H9 (cell line): ENCODE results near the gene RALGAPB. TPM values are rescaled to one million over a fixed set of nuclear protein-coding genes. Genes with fewer than 3 reads are reported as not detected.

Source experiments
- DNase-seq: peaks from one replicate; pipeline ENCODE4 v3.0.0-alpha.2; 2017
- H2AFZ ChIP-seq: one replicate; pipeline ENCODE4 v1.6.1; 2013; ENCODE audit warnings: mild to moderate bottlenecking, low read length, control low read depth, moderate library complexity
- H2AK5ac ChIP-seq: 2 replicates; pipeline ENCODE4 v1.6.1; 2013; ENCODE audit warnings: low read length, control low read depth, mixed read lengths; ENCODE audit not compliant: insufficient read length
- H2BK120ac ChIP-seq: one replicate; pipeline ENCODE4 v1.6.1; 2013; ENCODE audit warnings: low read depth, mild to moderate bottlenecking, low read length, control low read depth, inconsistent platforms; ENCODE audit not compliant: poor library complexity, severe bottlenecking
- H2BK12ac ChIP-seq: 2 replicates; pipeline ENCODE4 v1.6.1; 2013; ENCODE audit warnings: low read length, control low read depth, mixed read lengths, low read depth; ENCODE audit not compliant: insufficient read length
- H2BK15ac ChIP-seq: 2 replicates; pipeline ENCODE4 v1.6.1; 2013; ENCODE audit warnings: low read depth, low read length, control low read depth
- H2BK20ac ChIP-seq: one replicate; pipeline ENCODE4 v1.6.1; 2013; ENCODE audit warnings: low read depth, mild to moderate bottlenecking, low read length, control low read depth, inconsistent platforms; ENCODE audit not compliant: poor library complexity, severe bottlenecking
- H2BK5ac ChIP-seq: 2 replicates; pipeline ENCODE4 v1.6.1; 2013; ENCODE audit warnings: low read length, control low read depth, mixed read lengths; ENCODE audit not compliant: insufficient read length
- H3K14ac ChIP-seq: 2 replicates; pipeline ENCODE4 v1.6.1; 2013; ENCODE audit warnings: low read length, control low read depth; ENCODE audit not compliant: insufficient read depth
- H3K18ac ChIP-seq: 2 replicates; pipeline ENCODE4 v1.6.1; 2013; ENCODE audit warnings: low read depth, mild to moderate bottlenecking, mixed read lengths, low read length, control low read depth; ENCODE audit not compliant: insufficient read length
- H3K23ac ChIP-seq: 2 replicates; pipeline ENCODE4 v1.6.1; 2013; ENCODE audit warnings: low read length, control low read depth, mixed read lengths, low read depth; ENCODE audit not compliant: insufficient read length
- H3K23me2 ChIP-seq: 2 replicates; pipeline ENCODE4 v1.6.1; 2013; ENCODE audit warnings: low read depth, mild to moderate bottlenecking, mixed read lengths, low read length, control low read depth; ENCODE audit not compliant: insufficient read length, poor library complexity, severe bottlenecking
- H3K27ac ChIP-seq: 2 replicates; pipeline ENCODE4 v1.5.1; 2013; ENCODE audit warnings: low read length, control low read depth, mixed read lengths, low read depth; ENCODE audit not compliant: insufficient read length
- H3K27me3 ChIP-seq: 2 replicates; pipeline ENCODE4 v1.6.1; 2013; ENCODE audit warnings: low read length, control low read depth, inconsistent platforms; ENCODE audit not compliant: insufficient read depth
- H3K4ac ChIP-seq: 2 replicates; pipeline ENCODE4 v1.6.1; 2013; ENCODE audit warnings: low read depth, mild to moderate bottlenecking, control low read depth, inconsistent platforms, low read length, moderate library complexity
- H3K4me1 ChIP-seq: 2 replicates; pipeline ENCODE4 v1.6.1; 2013; ENCODE audit warnings: low read length, control low read depth, inconsistent platforms; ENCODE audit not compliant: insufficient read depth
- H3K4me2 ChIP-seq: 2 replicates; pipeline ENCODE4 v1.6.1; 2013; ENCODE audit warnings: low read length, control low read depth, mixed read lengths; ENCODE audit not compliant: insufficient read length, insufficient read depth
- H3K56ac ChIP-seq: 2 replicates; pipeline ENCODE4 v1.6.1; 2013; ENCODE audit warnings: low read depth, mild to moderate bottlenecking, mixed read lengths, low read length, control low read depth; ENCODE audit not compliant: insufficient read length
- H3K79me1 ChIP-seq: 2 replicates; pipeline ENCODE4 v1.6.1; 2013; ENCODE audit warnings: low read depth, mild to moderate bottlenecking, moderate library complexity, low read length, control low read depth, inconsistent platforms; ENCODE audit not compliant: insufficient read depth, poor library complexity, severe bottlenecking
- H3K79me2 ChIP-seq: 2 replicates; pipeline ENCODE4 v1.6.1; 2013; ENCODE audit warnings: low read length, control low read depth, inconsistent platforms; ENCODE audit not compliant: insufficient read depth
- H3K9ac ChIP-seq: 2 replicates; pipeline ENCODE4 v1.6.1; 2013; ENCODE audit warnings: low read length, control low read depth, mixed read lengths; ENCODE audit not compliant: insufficient read length; ENCODE audit errors: extremely low read depth
- H3K9me3 ChIP-seq: one replicate; pipeline ENCODE4 v1.6.1; 2013; ENCODE audit warnings: low read depth, low read length, inconsistent platforms; ENCODE audit not compliant: control insufficient read depth
- H3T11ph ChIP-seq: one replicate; pipeline ENCODE4 v1.6.1; 2013; ENCODE audit warnings: mild to moderate bottlenecking, low read length, control low read depth, inconsistent platforms
- H4K20me1 ChIP-seq: one replicate; pipeline ENCODE4 v1.6.1; 2013; ENCODE audit not compliant: control insufficient read depth, insufficient read length, insufficient read depth
- H4K5ac ChIP-seq: 2 replicates; pipeline ENCODE4 v1.6.1; 2013; ENCODE audit warnings: low read depth, mild to moderate bottlenecking, mixed read lengths, low read length, control low read depth; ENCODE audit not compliant: insufficient read length
- H4K8ac ChIP-seq: replicated peaks from 2 replicates; pipeline ENCODE4 v1.6.1; 2013; ENCODE audit warnings: low read length, control low read depth, mixed read lengths, low read depth; ENCODE audit not compliant: insufficient read length
- H4K91ac ChIP-seq: 2 replicates; pipeline ENCODE4 v1.6.1; 2013; ENCODE audit warnings: low read depth, mild to moderate bottlenecking, moderate library complexity, mixed read lengths, low read length, control low read depth; ENCODE audit not compliant: insufficient read length
- H3K27ac Mint-ChIP-seq, 3 experiments: 2 replicates in 2 of 3; 3 replicates in 1 of 3; pipeline ENCODE4 v1.8.0; 2020 to 2021; ENCODE audit warnings: mixed read lengths in 3 of 3, mild to moderate bottlenecking in 1 of 3, moderate library complexity in 1 of 3
- H3K27me3 Mint-ChIP-seq: 2 replicates; pipeline ENCODE4 v1.8.0; 2021; ENCODE audit warnings: low read depth, mild to moderate bottlenecking, moderate library complexity, mixed read lengths
- H3K36me3 Mint-ChIP-seq, 3 experiments: 2 replicates in 2 of 3; 3 replicates in 1 of 3; pipeline ENCODE4 v1.8.0; 2020 to 2021; ENCODE audit warnings: low read depth in 3 of 3, mixed read lengths in 3 of 3; ENCODE audit not compliant: insufficient read depth in 1 of 3
- H3K4me1 Mint-ChIP-seq, 2 experiments: 2 replicates each; pipeline ENCODE4 v1.8.0; 2020; ENCODE audit warnings: mixed read lengths in 2 of 2
- H3K4me3 Mint-ChIP-seq, 2 experiments: 2 replicates in 1 of 2; 3 replicates in 1 of 2; pipeline ENCODE4 v1.8.0; 2020 to 2021; ENCODE audit warnings: mild to moderate bottlenecking in 2 of 2, mixed read lengths in 2 of 2, moderate library complexity in 1 of 2
- H3K9me3 Mint-ChIP-seq, 2 experiments: 2 replicates in 1 of 2; 3 replicates in 1 of 2; pipeline ENCODE4 v1.8.0; 2020; ENCODE audit warnings: mild to moderate bottlenecking in 2 of 2, mixed read lengths in 2 of 2, moderate library complexity in 1 of 2
- CTCF ChIP-seq: fragments of 200-600 bp; sonication (generic); conservative IDR thresholded peaks from 3 replicates; pipeline ENCODE4 v1.8.0; 2021; ENCODE audit warnings: antibody characterized with exemption, mild to moderate bottlenecking
- WGBS: extraction: QIAGEN DNeasy Blood & Tissue Kit; methylation state at CpG from one replicate; pipeline ENCODE4 v1.1.7; 2013; ENCODE audit warnings: missing lambda C conversion rate, low lambda C conversion rate, mixed read lengths; ENCODE audit not compliant: insufficient read length; ENCODE audit errors: extremely low coverage; 5-methylcytosine and 5-hydroxymethylcytosine counted together
- total RNA-seq: library from RNA; stranded (reverse); gene quantifications from 2 replicates; pipeline ENCODE4 v1.2.1, GENCODE V29; 2021

RALGAPB gene
- total RNA-seq, 1 experiment from 2014 or later: 28.5 TPM

DNA sequence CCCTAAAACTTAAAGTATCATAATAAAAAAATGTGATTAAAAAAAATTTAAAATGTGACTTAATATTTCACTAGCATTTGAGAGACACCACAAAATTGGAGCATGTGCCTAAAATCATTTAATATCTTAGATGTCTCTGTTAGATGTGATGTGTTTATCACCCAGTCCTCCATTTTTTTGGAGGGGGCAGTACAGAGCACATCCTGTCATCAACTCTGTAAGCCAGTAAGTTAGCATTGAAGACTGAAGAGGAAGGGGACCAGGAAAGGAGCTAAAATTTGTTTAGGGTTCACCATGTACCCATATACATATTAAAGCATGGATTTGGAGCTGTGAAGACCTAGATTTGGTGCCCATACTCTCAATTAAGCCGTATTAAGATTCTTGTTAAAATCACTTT, 77.6 kb downstream of the RALGAPB start:
- Mint-ChIP-seq H3K4me1 (no peaks in the 10 kb centered on the region), H3K4me3 (no peak overlapping the region), H3K36me3 (peaks cover 5 to 42% (median 36%) of the 10 kb centered on the region in 3 experiments; a peak in 5 of 7 replicates), H3K27me3 (no peaks in the 10 kb centered on the region), H3K9me3 (no peaks in the 10 kb centered on the region), H3K27ac (no peak overlapping the region)
- TF ChIP-seq CTCF: peak; percentile 56
- Histone ChIP-seq H3K23me2 (no peaks in the 10 kb centered on the region), H3T11ph (no peak overlapping the region), H3K4me1 (no peaks in the 10 kb centered on the region), H3K9ac (no peak overlapping the region), H2BK20ac (no peak overlapping the region), H2AFZ (no peak overlapping the region), H3K79me2 (no peaks in the 10 kb centered on the region), H2AK5ac (no peak overlapping the region), H3K27me3 (no peaks in the 10 kb centered on the region), H2BK12ac (no peak overlapping the region), H3K79me1 (no peaks in the 10 kb centered on the region), H3K4me2 (no peak overlapping the region), H3K9me3 (no peaks in the 10 kb centered on the region), H3K18ac (no peak overlapping the region), H2BK120ac (no peak overlapping the region), H4K5ac (no peak overlapping the region), H3K56ac (no peak overlapping the region), H3K27ac (no peak overlapping the region), H4K8ac (no peak overlapping the region), H3K23ac (no peak overlapping the region), H4K91ac (no peak overlapping the region), H4K20me1 (no peaks in the 10 kb centered on the region), H2BK5ac (no peak overlapping the region), H3K4ac (no peak overlapping the region), H3K14ac (no peak overlapping the region), H2BK15ac (no peak overlapping the region)
- no CpG with 5 or more reads among the region's 1 CpG for WGBS
- DNase-seq: no peak
